DLD1 (cell line): Measurements from ENCODE around the gene ST13.
"Not testable (repeated sequence)": the region's sequence is repeated elsewhere in the genome, so short reads cannot be mapped to it uniquely, and the experiment has no call there.

Experiments
- in situ Hi-C: cut with HindIII; loops from 2 replicates; pipeline ENCODE4 v1.10.0; 2017; ENCODE audit warnings: low sequenced_read_pairs

The ST13 gene

GRCh38 chr22:40856513-40857308 is at the start of gene ST13, which contains the start of gene XPNPEP3:
TSS of gene ST13 (minus strand) at chr22:40856639. CDS start at chr22:40856540, 99 bp downstream.
TSS of gene XPNPEP3 (plus strand) at chr22:40857148. CDS start at chr22:40857182, 34 bp downstream.
- in situ Hi-C loops = loop anchor here (5.0 kb wide), 1 partner anchor 36 kb away; no protein-coding TSS in a partner anchor

- in situ Hi-C loops = no loop called here
Observed at GRCh38 chr22:40904101-40904500, 47.7 kb upstream of the ST13 start.

- in situ Hi-C loops = no loop called here
Observed at GRCh38 chr22:40898850-40899357, 42.5 kb upstream of the ST13 start.

GRCh38 chr22:40894417-40894816 is 38.0 kb upstream of the ST13 start:
- in situ Hi-C loops = loop anchor here (5.0 kb wide), 1 partner anchor 37 kb away; the partner anchor contains the start of genes ST13 and XPNPEP3

- in situ Hi-C loops = loop anchor here (5.0 kb wide), 1 partner anchor 34 kb away; the partner anchor contains the start of genes ST13 and XPNPEP3
Observed at GRCh38 chr22:40890881-40891280, 34.4 kb upstream of the ST13 start.

GRCh38 chr22:40889116-40889515 is 32.7 kb upstream of the ST13 start:
- in situ Hi-C loops = no loop called here

- in situ Hi-C loops = no loop called here
Observed at GRCh38 chr22:40878922-40879321, 22.5 kb upstream of the ST13 start.

GRCh38 chr22:40877488-40877887 is 21.0 kb upstream of the ST13 start:
- in situ Hi-C loops = no loop called here

GRCh38 chr22:40876907-40877306 is 20.5 kb upstream of the ST13 start:
- in situ Hi-C loops = no loop called here

- in situ Hi-C loops = no loop called here
Observed at GRCh38 chr22:40875111-40875510, 18.7 kb upstream of the ST13 start.

- in situ Hi-C loops = no loop called here
Observed at GRCh38 chr22:40874016-40874415, 17.6 kb upstream of the ST13 start.

GRCh38 chr22:40868379-40868778 is 11.9 kb upstream of the ST13 start:
- in situ Hi-C loops = not testable (repeated sequence)

GRCh38 chr22:40867109-40867508 is 10.7 kb upstream of the ST13 start:
- in situ Hi-C loops = no loop called here

GRCh38 chr22:40862537-40862936 is 6.1 kb upstream of the ST13 start:
- in situ Hi-C loops = no loop called here

- in situ Hi-C loops = no loop called here
Observed at GRCh38 chr22:40862013-40862412, 5.6 kb upstream of the ST13 start, which contains the start of gene DNAJB7. TSS of gene DNAJB7 (minus strand) at chr22:40862113. CDS start at chr22:40861994, 119 bp downstream.

GRCh38 chr22:40857309-40857855 is 943 bp upstream of the ST13 start:
- in situ Hi-C loops = loop anchor here (5.0 kb wide), 1 partner anchor 35 kb away; no protein-coding TSS in a partner anchor

- in situ Hi-C loops = loop anchor here (5.0 kb wide), 1 partner anchor 36 kb away; no protein-coding TSS in a partner anchor
Observed at GRCh38 chr22:40855979-40856512, 393 bp downstream of the ST13 start.

GRCh38 chr22:40855071-40855978 is 1.1 kb downstream of the ST13 start:
- in situ Hi-C loops = loop anchor here (5.0 kb wide), 1 partner anchor 37 kb away; no protein-coding TSS in a partner anchor

- in situ Hi-C loops = no loop called here
Observed at GRCh38 chr22:40853961-40854360, 2.5 kb downstream of the ST13 start.

- in situ Hi-C loops = no loop called here
Observed at GRCh38 chr22:40853333-40853732, 3.1 kb downstream of the ST13 start.
